Panc1 (cell line): ENCODE data around the gene LIPC. TPM values are rescaled to one million over a fixed set of nuclear protein-coding genes. Genes with fewer than 3 reads are reported as not detected.

Source experiments
- ATAC-seq: fragments of 200-7000 bp; cut with Tn5 transposase; 2 replicates; pipeline ENCODE4 v1.9.1; 2020; ENCODE audit warnings: mild to moderate bottlenecking, moderate library complexity
- BruUV-seq: library from RNA; stranded (reverse); fragments of 400-500 nt; replicated peaks from 2 replicates; lab custom pipeline; 2021; lab: Mats Ljungman, UMichigan
- CTCF ChIA-PET: fragments of 300-600 bp; sonication (Branson Sonifier 250); formaldehyde crosslinking; loops from one replicate; lab custom pipeline; 2022; ENCODE audit warnings: antibody characterized with exemption; lab: Charles Lee
- POLR2A ChIA-PET: fragments of 300-600 bp; sonication (Branson Sonifier 250); formaldehyde crosslinking; loops from one replicate; lab custom pipeline; 2022; ENCODE audit warnings: antibody characterized with exemption; lab: Charles Lee
- DNase-seq: peaks from one replicate; pipeline ENCODE4 v3.0.0-alpha.2; 2010; ENCODE audit warnings: low read depth, low spot score
- H3K27ac ChIP-seq: 2 replicates; pipeline ENCODE4 v1.5.1; 2011; ENCODE audit warnings: mild to moderate bottlenecking, low read length, inconsistent platforms
- H3K27me3 ChIP-seq: fragments of 200-500 bp; sonication (Bioruptor generic); 2 replicates; pipeline ENCODE4 v1.6.0; 2014; ENCODE audit warnings: low read length, inconsistent platforms; ENCODE audit not compliant: control insufficient read depth, insufficient read depth
- H3K36me3 ChIP-seq: fragments of 200-500 bp; sonication (Bioruptor generic); 2 replicates; pipeline ENCODE4 v1.5.1; 2014; ENCODE audit warnings: inconsistent platforms, mild to moderate bottlenecking, low read length, moderate library complexity; ENCODE audit not compliant: control insufficient read depth, insufficient read depth
- H3K4me1 ChIP-seq: 2 replicates; pipeline ENCODE4 v1.5.1; 2011; ENCODE audit warnings: inconsistent platforms, mild to moderate bottlenecking, low read length, moderate library complexity; ENCODE audit not compliant: control insufficient read depth, insufficient read depth
- H3K4me3 ChIP-seq, 2 experiments: 2 replicates each; pipeline ENCODE4 v1.5.1; 2011 to 2012; ENCODE audit warnings: low read depth in 2 of 2, low read length in 2 of 2, mild to moderate bottlenecking in 2 of 2, inconsistent platforms in 1 of 2, moderate library complexity in 1 of 2
- H3K9me3 ChIP-seq: fragments of 200-500 bp; sonication (Bioruptor generic); 2 replicates; pipeline ENCODE4 v1.5.1; 2014; ENCODE audit warnings: low read depth, mild to moderate bottlenecking, inconsistent platforms, low read length, moderate library complexity; ENCODE audit not compliant: control insufficient read depth, insufficient read depth
- POLR2AphosphoS5 ChIP-seq: IDR thresholded peaks from 2 replicates; pipeline ENCODE4 v1.6.1; 2012; ENCODE audit warnings: mild to moderate bottlenecking, low read depth, low read length, moderate library complexity
- SIN3A ChIP-seq: IDR thresholded peaks from 2 replicates; pipeline ENCODE4 v1.6.1; 2012; ENCODE audit warnings: low read depth, mild to moderate bottlenecking, low read length, moderate library complexity, borderline replicate concordance; ENCODE audit not compliant: insufficient read depth
- TCF7L2 ChIP-seq: IDR thresholded peaks from 2 replicates; pipeline ENCODE4 v1.6.1; 2011; ENCODE audit warnings: mild to moderate bottlenecking, low read depth, low read length, inconsistent platforms
- in situ Hi-C: cut with HindIII; loops from 2 replicates; pipeline ENCODE4 v1.10.0; 2016; ENCODE audit warnings: low sequenced_read_pairs, low pct_unique_long_range_greater_than_20kb
- intact Hi-C: fragments of 100-400 bp; cut with micrococcal nuclease; formaldehyde crosslinking; loops from one replicate; pipeline ENCODE4 v1.10.0; 2022; ENCODE audit not compliant: unreplicated experiment
- total RNA-seq: library from RNA; stranded (reverse); gene quantifications from one replicate; pipeline ENCODE4 v1.2.1, GENCODE V29; 2021; ENCODE audit not compliant: unreplicated experiment
- TF ChIP-seq, protein P1 (sequence below), 2 experiments: IDR thresholded peaks; 2 replicates each; pipeline ENCODE4 v1.6.1; 2011 to 2012; ENCODE audit warnings: low read depth in 2 of 2, control low read depth in 1 of 2, low read length in 1 of 2, mild to moderate bottlenecking in 1 of 2, moderate library complexity in 1 of 2; ENCODE audit not compliant: insufficient read depth in 1 of 2
- TF ChIP-seq, protein P2 (sequence below): fragments of 450-650 bp; IDR thresholded peaks from 2 replicates; pipeline ENCODE4 v1.5.1; 2017; ENCODE audit warnings: mild to moderate bottlenecking

Gene LIPC
- total RNA-seq, 1 experiment from 2014 or later = not detected

DNA sequence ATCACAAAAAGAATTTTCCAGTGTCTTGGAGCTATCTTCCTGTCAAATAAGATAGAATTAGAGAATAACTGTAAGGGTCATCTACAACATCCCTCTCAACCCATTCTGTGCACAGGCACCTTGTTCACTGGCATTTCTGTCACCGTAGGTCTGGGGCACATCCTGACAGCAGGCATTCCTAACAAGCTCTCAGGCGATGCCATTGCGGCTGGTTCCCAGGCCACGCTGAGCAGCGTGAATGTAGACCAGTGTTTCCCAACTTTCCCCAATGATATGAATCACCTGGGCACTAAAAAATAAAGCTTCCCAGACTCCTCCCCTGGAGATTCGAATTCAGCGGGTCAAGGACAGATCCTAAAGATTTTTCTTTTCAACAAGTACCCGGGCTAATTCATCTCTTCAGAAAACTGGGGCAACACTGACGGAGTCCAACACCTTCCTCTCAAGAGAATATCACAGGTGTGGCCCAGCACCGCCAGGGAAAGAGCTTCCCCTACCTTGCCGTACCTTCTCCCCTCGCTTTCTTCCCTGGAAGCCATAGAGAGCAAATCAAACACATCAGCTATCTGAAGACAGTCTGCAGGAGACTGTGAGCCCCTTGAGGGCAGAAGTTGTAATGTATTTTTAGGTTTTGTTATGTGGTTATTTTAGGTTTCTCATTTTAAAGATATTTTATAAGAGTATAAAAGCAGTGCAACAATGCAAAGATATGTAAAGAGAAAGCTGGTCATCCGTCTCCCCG, 143.4 kb downstream of the LIPC start:
- Histone ChIP-seq H3K4me3 (no peak overlapping the region), H3K27ac (no peak overlapping the region), H3K9me3 (no peaks in the 10 kb centered on the region), H3K36me3 (no peaks in the 10 kb centered on the region), H3K4me1 (no peaks in the 10 kb centered on the region), H3K27me3 (no peaks in the 10 kb centered on the region)
- TF ChIP-seq TCF7L2 = no peak
- TF ChIP-seq, protein P1, sequence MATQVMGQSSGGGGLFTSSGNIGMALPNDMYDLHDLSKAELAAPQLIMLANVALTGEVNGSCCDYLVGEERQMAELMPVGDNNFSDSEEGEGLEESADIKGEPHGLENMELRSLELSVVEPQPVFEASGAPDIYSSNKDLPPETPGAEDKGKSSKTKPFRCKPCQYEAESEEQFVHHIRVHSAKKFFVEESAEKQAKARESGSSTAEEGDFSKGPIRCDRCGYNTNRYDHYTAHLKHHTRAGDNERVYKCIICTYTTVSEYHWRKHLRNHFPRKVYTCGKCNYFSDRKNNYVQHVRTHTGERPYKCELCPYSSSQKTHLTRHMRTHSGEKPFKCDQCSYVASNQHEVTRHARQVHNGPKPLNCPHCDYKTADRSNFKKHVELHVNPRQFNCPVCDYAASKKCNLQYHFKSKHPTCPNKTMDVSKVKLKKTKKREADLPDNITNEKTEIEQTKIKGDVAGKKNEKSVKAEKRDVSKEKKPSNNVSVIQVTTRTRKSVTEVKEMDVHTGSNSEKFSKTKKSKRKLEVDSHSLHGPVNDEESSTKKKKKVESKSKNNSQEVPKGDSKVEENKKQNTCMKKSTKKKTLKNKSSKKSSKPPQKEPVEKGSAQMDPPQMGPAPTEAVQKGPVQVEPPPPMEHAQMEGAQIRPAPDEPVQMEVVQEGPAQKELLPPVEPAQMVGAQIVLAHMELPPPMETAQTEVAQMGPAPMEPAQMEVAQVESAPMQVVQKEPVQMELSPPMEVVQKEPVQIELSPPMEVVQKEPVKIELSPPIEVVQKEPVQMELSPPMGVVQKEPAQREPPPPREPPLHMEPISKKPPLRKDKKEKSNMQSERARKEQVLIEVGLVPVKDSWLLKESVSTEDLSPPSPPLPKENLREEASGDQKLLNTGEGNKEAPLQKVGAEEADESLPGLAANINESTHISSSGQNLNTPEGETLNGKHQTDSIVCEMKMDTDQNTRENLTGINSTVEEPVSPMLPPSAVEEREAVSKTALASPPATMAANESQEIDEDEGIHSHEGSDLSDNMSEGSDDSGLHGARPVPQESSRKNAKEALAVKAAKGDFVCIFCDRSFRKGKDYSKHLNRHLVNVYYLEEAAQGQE (IDR thresholded peaks at IDR 0.05; ENCODE audit: insufficient read depth in 1 of 2, low read depth in 2 of 2, low read length in 1 of 2) = no peak
- TF ChIP-seq, protein P2, sequence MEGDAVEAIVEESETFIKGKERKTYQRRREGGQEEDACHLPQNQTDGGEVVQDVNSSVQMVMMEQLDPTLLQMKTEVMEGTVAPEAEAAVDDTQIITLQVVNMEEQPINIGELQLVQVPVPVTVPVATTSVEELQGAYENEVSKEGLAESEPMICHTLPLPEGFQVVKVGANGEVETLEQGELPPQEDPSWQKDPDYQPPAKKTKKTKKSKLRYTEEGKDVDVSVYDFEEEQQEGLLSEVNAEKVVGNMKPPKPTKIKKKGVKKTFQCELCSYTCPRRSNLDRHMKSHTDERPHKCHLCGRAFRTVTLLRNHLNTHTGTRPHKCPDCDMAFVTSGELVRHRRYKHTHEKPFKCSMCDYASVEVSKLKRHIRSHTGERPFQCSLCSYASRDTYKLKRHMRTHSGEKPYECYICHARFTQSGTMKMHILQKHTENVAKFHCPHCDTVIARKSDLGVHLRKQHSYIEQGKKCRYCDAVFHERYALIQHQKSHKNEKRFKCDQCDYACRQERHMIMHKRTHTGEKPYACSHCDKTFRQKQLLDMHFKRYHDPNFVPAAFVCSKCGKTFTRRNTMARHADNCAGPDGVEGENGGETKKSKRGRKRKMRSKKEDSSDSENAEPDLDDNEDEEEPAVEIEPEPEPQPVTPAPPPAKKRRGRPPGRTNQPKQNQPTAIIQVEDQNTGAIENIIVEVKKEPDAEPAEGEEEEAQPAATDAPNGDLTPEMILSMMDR = no peak
- no peak for TF ChIP-seq POLR2AphosphoS5
- no peak for TF ChIP-seq SIN3A
- no TSS peak for BruUV-seq
- intact Hi-C loops = no loop called here
- ChIA-PET CTCF (interaction anchor here (0.6 kb wide), 1 partner anchor 328 kb away, joined by 4 read pairs; no protein-coding TSS in a partner anchor), POLR2A (no interaction called here)
- no peak for DNase-seq
- in situ Hi-C loops = no loop called here
- ATAC-seq = no peak

DNA sequence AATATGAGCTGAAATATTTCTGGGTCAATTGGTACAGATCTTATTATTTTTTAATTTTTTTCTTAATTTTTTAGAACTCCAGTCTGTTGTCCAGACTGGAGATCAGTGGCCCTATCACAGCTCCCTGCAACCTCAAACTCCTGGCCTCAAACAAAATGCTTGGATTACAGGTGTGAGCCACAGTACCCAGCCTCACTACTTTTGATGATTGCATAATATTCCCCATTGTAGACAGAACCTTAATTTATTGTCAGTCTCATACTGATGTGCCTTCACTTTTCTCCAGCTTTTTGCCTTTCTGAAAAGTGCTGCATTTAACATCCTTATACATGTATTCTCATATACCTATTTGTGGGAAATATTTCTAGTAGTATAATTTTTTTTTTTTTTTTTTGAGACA, 144.9 kb downstream of the LIPC start:
- no peaks in the 10 kb centered on the region for H3K9me3 ChIP-seq
- no peak overlapping the region for H3K27ac ChIP-seq
- in situ Hi-C loops (no loop called here), intact Hi-C loops (no loop called here)
- TF ChIP-seq POLR2AphosphoS5 (no peak), SIN3A (no peak), TCF7L2 (no peak)
- TF ChIP-seq, protein P1 (IDR thresholded peaks at IDR 0.05; ENCODE audit: insufficient read depth in 1 of 2, low read depth in 2 of 2, low read length in 1 of 2) = no peak
- TF ChIP-seq, protein P2 = no peak
- no peak overlapping the region for H3K4me3 ChIP-seq
- DNase-seq (no peak), ATAC-seq (no peak)
- H3K4me1 ChIP-seq = no peaks in the 10 kb centered on the region
- H3K36me3 ChIP-seq = no peaks in the 10 kb centered on the region
- ChIA-PET POLR2A (interaction anchor here (0.8 kb wide), 1 partner anchor 18 kb away, joined by 8 read pairs; no protein-coding TSS in a partner anchor), CTCF (no interaction called here)
- H3K27me3 ChIP-seq = no peaks in the 10 kb centered on the region
- BruUV-seq = no TSS peak
